Tibial nerve (tissue), 4 donors: ENCODE results near the gene TXLNA. TPM values are rescaled to one million over a fixed set of nuclear protein-coding genes. Genes with fewer than 3 reads are reported as not detected.

ENCODE experiments used
- DNase-seq, 2 donors: peaks; one replicate each; pipeline ENCODE4 v3.0.0-alpha.2; 2019; ENCODE audit warnings: low spot score in 2 of 2
- H3K27ac ChIP-seq, 4 donors: fragments of 200-600 bp; sonication (generic) in 3 of 4; one replicate each; pipeline ENCODE4 v1.5.1; 2017 to 2019; ENCODE audit warnings: mild to moderate bottlenecking in 1 of 4
- H3K27me3 ChIP-seq, 2 donors: fragments of 200-600 bp; sonication (generic) in 1 of 2; one replicate each; pipeline versions ENCODE4 v1.5.1 to v1.6.0; 2017 to 2019
- H3K36me3 ChIP-seq, 3 donors: fragments of 200-600 bp; sonication (generic); one replicate each; pipeline ENCODE4 v1.5.1; 2018 to 2019
- H3K4me1 ChIP-seq, 4 donors: fragments of 200-600 bp; sonication (generic) in 3 of 4; one replicate each; pipeline ENCODE4 v1.5.1; 2017 to 2019
- H3K4me3 ChIP-seq, 4 donors: fragments of 200-600 bp; sonication (generic) in 3 of 4; one replicate each; pipeline ENCODE4 v1.5.1; 2017 to 2019; ENCODE audit warnings: mild to moderate bottlenecking in 1 of 4, moderate library complexity in 1 of 4
- H3K9me3 ChIP-seq, 4 donors: fragments of 200-600 bp; sonication (generic) in 3 of 4; one replicate each; pipeline ENCODE4 v1.5.1; 2017 to 2019
- CTCF ChIP-seq, 5 experiments: fragments of 200-600 bp in 3 of 5; fragments of 450-650 bp in 2 of 5; sonication (generic) in 3 of 5; IDR thresholded peaks; one replicate each; pipeline ENCODE4 v1.5.1; 2016 to 2019; ENCODE audit warnings: antibody characterized with exemption in 5 of 5, mild to moderate bottlenecking in 3 of 5, moderate library complexity in 2 of 5
- EP300 ChIP-seq, 2 donors: sonication (generic); formaldehyde crosslinking; IDR thresholded peaks; one replicate each; pipeline ENCODE4 v1.6.1; 2017; ENCODE audit warnings: antibody characterized with exemption in 2 of 2, mild to moderate bottlenecking in 1 of 2
- POLR2A ChIP-seq, 2 donors: fragments of 450-650 bp; IDR thresholded peaks; one replicate each; pipeline ENCODE4 v1.6.1; 2017; ENCODE audit warnings: antibody characterized with exemption in 2 of 2, mild to moderate bottlenecking in 2 of 2, moderate library complexity in 2 of 2
- WGBS, 2 donors: methylation state at CpG; one replicate each; pipeline ENCODE4 v1.1.5; 2018; 5-methylcytosine and 5-hydroxymethylcytosine counted together
- total RNA-seq, 4 donors: library from RNA; depleted of rRNA; stranded (reverse); fragments of >200 nt; gene quantifications; one replicate each; pipeline ENCODE4 v1.1.0, GENCODE V29; 2016

The TXLNA gene
- total RNA-seq, 4 donors from 2014 or later: 41.4 to 52.0 (median 49.5) TPM

- no peak for TF ChIP-seq CTCF (IDR thresholded peaks at IDR 0.05)
- TF ChIP-seq POLR2A (IDR thresholded peaks at IDR 0.05): no peak
- TF ChIP-seq EP300 (IDR thresholded peaks at IDR 0.05): no peak
- no peaks in the 10 kb centered on the region for H3K9me3 ChIP-seq
- 82 to 88% methylated on average over 4 of the region's 4 CpGs for WGBS, 2 donors
- peaks cover 0 to 54% (median 23%) of the 10 kb centered on the region in 4 donors for H3K4me1 ChIP-seq
- H3K27me3 ChIP-seq: no peaks in the 10 kb centered on the region
- DNase-seq: no peak
- H3K36me3 ChIP-seq: peaks cover 0 to 66% (median 10%) of the 10 kb centered on the region in 3 donors
- peak overlapping the region; percentile 68 to 99 (median 84) for H3K4me3 ChIP-seq
- peak overlapping the region in 2 of 4 donors; percentile 92 to 96 for H3K27ac ChIP-seq
Observed at GRCh38 chr1:32220746-32221580, 41.5 kb downstream of the TXLNA start.

- peak overlapping the region; percentile 68 to 99 (median 84) for H3K4me3 ChIP-seq
- peaks cover 0 to 66% (median 13%) of the 10 kb centered on the region in 3 donors for H3K36me3 ChIP-seq
Observed at GRCh38 chr1:32221581-32221979, 42.1 kb downstream of the TXLNA start.

GRCh38 chr1:32221980-32222755, 42.7 kb downstream of the TXLNA start, which contains the start of the genes EIF3I and TMEM234:
TSS of gene EIF3I (plus strand) at chr1:32222407. CDS start at chr1:32222442, 35 bp downstream.
TSS of gene TMEM234 (minus strand) at chr1:32222353. CDS start at chr1:32222322, 31 bp downstream.
- TF ChIP-seq CTCF (IDR thresholded peaks at IDR 0.05) (no peak), EP300 (IDR thresholded peaks at IDR 0.05) (peak; percentile 87 to 95), POLR2A (IDR thresholded peaks at IDR 0.05) (peak; percentile 72 to 80)
- Histone ChIP-seq H3K4me1 (peaks cover 0 to 51% (median 23%) of the 10 kb centered on the region in 4 donors), H3K27me3 (no peaks in the 10 kb centered on the region), H3K36me3 (peaks cover 0 to 65% (median 13%) of the 10 kb centered on the region in 3 donors), H3K27ac (peak within 1 kb of the TSS; percentile 80 to 96 (median 92)), H3K9me3 (no peaks in the 10 kb centered on the region), H3K4me3 (peak within 1 kb of the TSS; percentile 68 to 99 (median 84))
- WGBS, 2 donors: 0 to 1% methylated on average over 40 to 46 of the region's 46 CpGs
- DNase-seq: peak; percentile 85 to 96

More at GRCh38 chr1:32221581-32221979, 42.1 kb downstream of the TXLNA start:
- no peak for TF ChIP-seq EP300 (IDR thresholded peaks at IDR 0.05)
- TF ChIP-seq POLR2A (IDR thresholded peaks at IDR 0.05): no peak
- no peak for TF ChIP-seq CTCF (IDR thresholded peaks at IDR 0.05)
- no peak for DNase-seq
- 6 to 7% methylated on average over 7 to 12 of the region's 13 CpGs for WGBS, 2 donors
- Histone ChIP-seq H3K9me3 (no peaks in the 10 kb centered on the region), H3K4me1 (peaks cover 0 to 51% (median 23%) of the 10 kb centered on the region in 4 donors), H3K27ac (peak overlapping the region in 3 of 4 donors; percentile 91 to 96 (median 92)), H3K27me3 (no peaks in the 10 kb centered on the region)

- TF ChIP-seq EP300 (IDR thresholded peaks at IDR 0.05) (no peak), POLR2A (IDR thresholded peaks at IDR 0.05) (no peak), CTCF (IDR thresholded peaks at IDR 0.05) (no peak)
- Histone ChIP-seq H3K36me3 (peaks cover 0 to 65% (median 20%) of the 10 kb centered on the region in 3 donors), H3K4me1 (peaks cover 0 to 51% (median 23%) of the 10 kb centered on the region in 4 donors), H3K27me3 (no peaks in the 10 kb centered on the region), H3K4me3 (peak overlapping the region in 1 of 4 donors; percentile 77), H3K9me3 (no peaks in the 10 kb centered on the region), H3K27ac (peak overlapping the region in 2 of 4 donors; percentile 4 to 92)
- WGBS, 2 donors: 50 to 63% methylated on average over 3 of the region's 3 CpGs
- DNase-seq: no peak
Observed at GRCh38 chr1:32223683-32224082, 44.2 kb downstream of the TXLNA start.
